Neural progenitor cell (in vitro differentiated cells): ENCODE results near the gene LGALS4. TPM values are rescaled to one million over a fixed set of nuclear protein-coding genes. Genes with fewer than 3 reads are reported as not detected.
"Not testable (repeated sequence)": the region's sequence is repeated elsewhere in the genome, so short reads cannot be mapped to it uniquely, and the experiment has no call there.

ENCODE experiments used
- DNase-seq: peaks from one replicate; pipeline ENCODE4 v3.0.0-alpha.2; 2016; ENCODE audit warnings: low spot score
- H2AFZ ChIP-seq: fragments of 200-600 bp; sonication (generic); replicated peaks from 2 replicates; pipeline ENCODE4 v1.6.1; 2016; ENCODE audit warnings: antibody characterized with exemption
- H3F3A ChIP-seq: fragments of 200-600 bp; sonication (generic); 2 replicates; pipeline ENCODE4 v1.6.1; 2016; ENCODE audit warnings: antibody characterized with exemption, low read depth
- H3K27ac ChIP-seq: fragments of 200-600 bp; sonication (generic); 2 replicates; pipeline ENCODE4 v1.5.1; 2016; ENCODE audit warnings: mild to moderate bottlenecking
- H3K27me3 ChIP-seq: fragments of 200-600 bp; sonication (generic); 2 replicates; pipeline ENCODE4 v1.6.1; 2016; ENCODE audit warnings: mild to moderate bottlenecking, moderate library complexity
- H3K36me3 ChIP-seq: fragments of 200-600 bp; sonication (generic); 2 replicates; pipeline ENCODE4 v1.5.1; 2016
- H3K4me1 ChIP-seq: fragments of 200-600 bp; sonication (generic); 2 replicates; pipeline ENCODE4 v1.6.1; 2016; ENCODE audit warnings: mixed run types
- H3K4me2 ChIP-seq: fragments of 200-600 bp; sonication (generic); 2 replicates; pipeline ENCODE4 v1.6.1; 2016
- H3K4me3 ChIP-seq: fragments of 200-600 bp; sonication (generic); 2 replicates; pipeline ENCODE4 v1.5.1; 2016
- H3K79me2 ChIP-seq: fragments of 200-600 bp; sonication (generic); 2 replicates; pipeline ENCODE4 v1.6.1; 2016; ENCODE audit warnings: low read depth
- H3K9ac ChIP-seq: fragments of 200-600 bp; sonication (generic); 2 replicates; pipeline ENCODE4 v1.6.1; 2016
- H3K9me3 ChIP-seq: fragments of 200-600 bp; sonication (generic); 2 replicates; pipeline ENCODE4 v1.5.1; 2016; ENCODE audit warnings: low read depth
- H4K20me1 ChIP-seq: fragments of 200-600 bp; sonication (generic); 2 replicates; pipeline ENCODE4 v1.6.1; 2016; ENCODE audit warnings: low read depth
- H3K27ac Mint-ChIP-seq: 3 replicates; pipeline ENCODE4 v1.8.0; 2021; ENCODE audit warnings: mixed read lengths
- H3K27me3 Mint-ChIP-seq: 2 replicates; pipeline ENCODE4 v1.8.0; 2022; ENCODE audit warnings: low read depth, mild to moderate bottlenecking, inconsistent platforms, moderate library complexity, mixed read lengths; ENCODE audit not compliant: insufficient read depth
- H3K36me3 Mint-ChIP-seq: 3 replicates; pipeline ENCODE4 v1.8.0; 2021; ENCODE audit warnings: mixed read lengths
- H3K4me1 Mint-ChIP-seq: 3 replicates; pipeline ENCODE4 v1.8.0; 2021; ENCODE audit warnings: mixed read lengths
- H3K4me3 Mint-ChIP-seq: 3 replicates; pipeline ENCODE4 v1.8.0; 2021; ENCODE audit warnings: mild to moderate bottlenecking, moderate library complexity, mixed read lengths
- H3K9me3 Mint-ChIP-seq: 3 replicates; pipeline ENCODE4 v1.8.0; 2020; ENCODE audit warnings: mixed read lengths
- EZH2 ChIP-seq: fragments of 200-600 bp; sonication (generic); IDR thresholded peaks from 2 replicates; pipeline ENCODE4 v1.6.1; 2017; ENCODE audit warnings: antibody characterized with exemption, mild to moderate bottlenecking, moderate library complexity
- EZH2phosphoT487 ChIP-seq: fragments of 200-600 bp; sonication (generic); IDR thresholded peaks from 2 replicates; pipeline ENCODE4 v1.6.1; 2017; ENCODE audit warnings: antibody characterized with exemption
- total RNA-seq: library from RNA; depleted of rRNA; stranded (reverse); fragments of >200 nt; gene quantifications from 2 replicates; pipeline ENCODE4 v1.2.3, GENCODE V29; 2015; ENCODE audit warnings: low replicate concordance
- TF ChIP-seq, protein P1 (sequence below): fragments of 200-600 bp; sonication (generic); IDR thresholded peaks from 2 replicates; pipeline ENCODE4 v1.5.1; 2017; ENCODE audit warnings: antibody characterized with exemption, mild to moderate bottlenecking

The LGALS4 gene
- total RNA-seq, 1 donor from 2014 or later, result not detected

DNA sequence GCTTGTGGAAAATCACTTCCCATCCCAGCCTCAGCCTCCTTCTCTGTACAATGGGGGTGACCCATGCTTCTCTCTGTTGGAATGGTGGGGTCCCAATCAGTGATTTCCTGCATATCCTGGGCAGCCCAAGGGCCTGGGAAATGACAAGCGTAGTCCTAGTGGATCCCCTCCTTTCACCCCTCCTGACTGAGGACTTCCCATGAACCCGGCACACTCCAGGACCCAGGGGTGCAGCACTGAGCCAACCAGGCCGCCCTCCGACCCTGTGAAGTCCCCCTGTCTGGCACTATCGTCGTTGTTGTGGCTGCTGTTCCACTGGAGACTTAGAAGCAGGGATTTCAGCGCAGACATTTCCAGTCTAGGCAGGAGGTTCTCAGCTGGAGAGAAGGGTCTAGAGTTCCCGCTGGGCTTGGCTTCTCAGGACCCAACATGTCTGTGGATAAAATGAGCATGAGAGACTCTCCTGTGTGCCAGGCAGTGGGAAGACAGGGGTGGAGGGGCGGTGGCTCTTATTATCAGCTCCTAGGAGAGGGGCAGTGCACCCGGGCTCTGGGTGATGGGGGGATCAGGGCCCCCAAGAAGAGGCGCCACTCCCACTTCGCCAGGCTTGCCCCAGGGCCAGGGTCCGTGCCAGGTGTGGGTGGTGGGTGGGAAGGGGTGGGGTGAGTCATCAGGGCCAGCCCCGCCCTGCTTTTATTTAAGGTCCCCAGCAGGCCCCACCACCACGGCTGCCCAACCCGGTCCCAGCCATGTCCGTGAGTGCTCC is 24.1 kb downstream of the LGALS4 start, which contains the start of gene LGALS7B:
Gene LGALS7B, plus strand, starts transcription at position 723 of the 766 bp plus-strand sequence. Its CDS starts 27 bp downstream, at position 750.
- Histone ChIP-seq H3K27ac (no peak within 1 kb of the TSS), H3K27me3 (no peaks in the 10 kb centered on the region), H3F3A (no peaks in the 10 kb centered on the region), H3K4me3 (no peak within 1 kb of the TSS), H2AFZ (no peak within 1 kb of the TSS), H3K9ac (no peak within 1 kb of the TSS), H4K20me1 (no peaks in the 10 kb centered on the region), H3K79me2 (no peaks in the 10 kb centered on the region), H3K4me1 (no peaks in the 10 kb centered on the region), H3K36me3 (no peaks in the 10 kb centered on the region), H3K9me3 (no peaks in the 10 kb centered on the region), H3K4me2 (no peak within 1 kb of the TSS)
- H3K27me3 Mint-ChIP-seq, result peaks cover 2% of the 10 kb centered on the region
- H3K9me3 Mint-ChIP-seq, result peaks cover 2% of the 10 kb centered on the region
- peaks cover 3% of the 10 kb centered on the region for H3K4me1 Mint-ChIP-seq
- no peak for DNase-seq
- H3K4me3 Mint-ChIP-seq, result peak within 1 kb of the TSS; percentile 41
- H3K27ac Mint-ChIP-seq, result peak within 1 kb of the TSS; percentile 14
- TF ChIP-seq, protein P1, sequence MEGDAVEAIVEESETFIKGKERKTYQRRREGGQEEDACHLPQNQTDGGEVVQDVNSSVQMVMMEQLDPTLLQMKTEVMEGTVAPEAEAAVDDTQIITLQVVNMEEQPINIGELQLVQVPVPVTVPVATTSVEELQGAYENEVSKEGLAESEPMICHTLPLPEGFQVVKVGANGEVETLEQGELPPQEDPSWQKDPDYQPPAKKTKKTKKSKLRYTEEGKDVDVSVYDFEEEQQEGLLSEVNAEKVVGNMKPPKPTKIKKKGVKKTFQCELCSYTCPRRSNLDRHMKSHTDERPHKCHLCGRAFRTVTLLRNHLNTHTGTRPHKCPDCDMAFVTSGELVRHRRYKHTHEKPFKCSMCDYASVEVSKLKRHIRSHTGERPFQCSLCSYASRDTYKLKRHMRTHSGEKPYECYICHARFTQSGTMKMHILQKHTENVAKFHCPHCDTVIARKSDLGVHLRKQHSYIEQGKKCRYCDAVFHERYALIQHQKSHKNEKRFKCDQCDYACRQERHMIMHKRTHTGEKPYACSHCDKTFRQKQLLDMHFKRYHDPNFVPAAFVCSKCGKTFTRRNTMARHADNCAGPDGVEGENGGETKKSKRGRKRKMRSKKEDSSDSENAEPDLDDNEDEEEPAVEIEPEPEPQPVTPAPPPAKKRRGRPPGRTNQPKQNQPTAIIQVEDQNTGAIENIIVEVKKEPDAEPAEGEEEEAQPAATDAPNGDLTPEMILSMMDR, result no peak
- no peak for TF ChIP-seq EZH2phosphoT487
- no peaks in the 10 kb centered on the region for H3K36me3 Mint-ChIP-seq

DNA sequence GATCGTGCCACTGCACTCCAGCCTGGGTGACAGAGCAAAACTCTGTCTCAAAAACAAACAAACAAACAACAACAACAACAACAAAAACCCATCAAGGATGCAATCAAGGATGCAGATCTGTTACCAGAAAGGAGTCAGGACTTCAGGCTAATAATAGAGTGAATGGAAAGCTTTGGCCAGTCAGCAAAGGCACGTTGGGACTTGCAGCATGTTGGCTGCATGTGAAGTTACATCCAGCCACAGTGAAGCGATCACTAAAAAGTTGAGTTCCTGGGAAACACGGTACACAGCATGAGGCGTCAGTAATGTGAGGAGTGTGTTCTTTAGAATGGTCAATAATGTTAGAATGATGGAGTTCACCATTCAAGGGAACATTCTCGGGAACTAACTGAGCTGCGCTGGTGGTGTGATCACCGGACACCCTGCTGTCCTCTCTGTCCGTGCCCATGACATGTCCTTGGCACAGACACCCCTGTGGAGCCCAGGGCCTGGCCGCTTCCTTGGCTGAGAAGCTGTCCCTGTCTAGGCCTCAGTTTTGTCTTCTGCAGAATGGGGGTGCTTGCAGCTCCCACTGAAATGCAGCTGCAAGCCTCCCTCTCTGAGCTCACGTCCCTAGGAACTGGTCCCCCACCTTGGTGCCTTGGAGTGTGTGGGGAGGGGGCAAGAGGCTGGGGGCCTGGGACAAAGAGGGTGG is 26.0 kb downstream of the LGALS4 start:
- Mint-ChIP-seq H3K27ac (no peak overlapping the region), H3K36me3 (no peaks in the 10 kb centered on the region), H3K4me1 (peaks cover 3% of the 10 kb centered on the region), H3K27me3 (peaks cover 4% of the 10 kb centered on the region), H3K4me3 (no peak overlapping the region), H3K9me3 (no peaks in the 10 kb centered on the region)
- no peak for DNase-seq
- H3K36me3 ChIP-seq, result no peaks in the 10 kb centered on the region
- no peaks in the 10 kb centered on the region for H3F3A ChIP-seq
- no peaks in the 10 kb centered on the region for H3K27me3 ChIP-seq
- H3K27ac ChIP-seq, result no peak overlapping the region
- H4K20me1 ChIP-seq, result no peaks in the 10 kb centered on the region
- H3K9me3 ChIP-seq, result no peaks in the 10 kb centered on the region
- H2AFZ ChIP-seq, result no peak overlapping the region
- TF ChIP-seq EZH2phosphoT487 (no peak), EZH2 (no peak)
- TF ChIP-seq, protein P1, result no peak
- no peak overlapping the region for H3K4me2 ChIP-seq
- H3K4me1 ChIP-seq, result no peaks in the 10 kb centered on the region
- no peak overlapping the region for H3K9ac ChIP-seq
- no peaks in the 10 kb centered on the region for H3K79me2 ChIP-seq
- H3K4me3 ChIP-seq, result no peak overlapping the region

DNA sequence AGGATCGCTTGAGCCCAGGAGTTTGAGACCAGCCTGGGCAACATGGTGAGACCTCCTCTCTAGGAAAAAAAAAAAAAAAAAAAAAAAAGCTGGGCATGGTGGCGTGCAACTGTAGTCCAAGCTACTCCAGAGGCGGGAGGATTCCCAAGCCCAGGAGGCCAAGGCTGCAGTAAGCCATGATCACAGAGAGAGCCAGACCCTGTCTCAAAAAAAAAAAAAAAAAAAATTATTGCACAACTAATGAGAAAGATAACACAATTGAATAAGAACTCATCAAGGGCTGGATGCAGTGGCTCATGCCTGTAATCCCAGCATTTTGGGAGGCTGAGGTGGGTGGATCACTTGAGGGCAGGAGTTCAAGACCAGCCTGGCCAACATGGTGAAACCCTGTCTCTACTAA is 26.7 kb downstream of the LGALS4 start:
- not testable (repeated sequence) for H3K4me3 ChIP-seq, H3F3A ChIP-seq, H3K79me2 ChIP-seq, DNase-seq, H3K36me3 Mint-ChIP-seq, H3K27me3 ChIP-seq, H4K20me1 ChIP-seq, H3K4me1 Mint-ChIP-seq, H3K9me3 Mint-ChIP-seq, H3K4me3 Mint-ChIP-seq, H2AFZ ChIP-seq, H3K27me3 Mint-ChIP-seq, H3K4me2 ChIP-seq, H3K27ac ChIP-seq, H3K36me3 ChIP-seq, H3K9me3 ChIP-seq, H3K4me1 ChIP-seq, H3K9ac ChIP-seq, H3K27ac Mint-ChIP-seq

GRCh38 chr19:38785187-38785699 is 27.5 kb downstream of the LGALS4 start:
- Histone ChIP-seq H3K4me3 (no peak overlapping the region), H3K79me2 (no peaks in the 10 kb centered on the region), H4K20me1 (no peaks in the 10 kb centered on the region), H3K9me3 (no peaks in the 10 kb centered on the region), H3F3A (no peaks in the 10 kb centered on the region), H2AFZ (no peak overlapping the region), H3K9ac (no peak overlapping the region), H3K27ac (no peak overlapping the region), H3K36me3 (no peaks in the 10 kb centered on the region), H3K4me2 (no peak overlapping the region), H3K27me3 (no peaks in the 10 kb centered on the region), H3K4me1 (no peaks in the 10 kb centered on the region)
- H3K27me3 Mint-ChIP-seq, result peaks cover 4% of the 10 kb centered on the region
- no peak overlapping the region for H3K4me3 Mint-ChIP-seq
- H3K36me3 Mint-ChIP-seq, result no peaks in the 10 kb centered on the region
- H3K27ac Mint-ChIP-seq, result no peak overlapping the region
- H3K4me1 Mint-ChIP-seq, result peaks cover 3% of the 10 kb centered on the region
- DNase-seq, result no peak
- no peak for TF ChIP-seq EZH2phosphoT487
- TF ChIP-seq, protein P1, result no peak
- TF ChIP-seq EZH2, result no peak
- H3K9me3 Mint-ChIP-seq, result no peaks in the 10 kb centered on the region
